Large intestine (tissue), 3 donors: ENCODE results near the gene RFC2. TPM values are rescaled to one million over a fixed set of nuclear protein-coding genes. Genes with fewer than 3 reads are reported as not detected.

Experiments
- DNase-seq, 2 donors: peaks; one replicate each; pipeline versions ENCODE4 v3.0.0 to v3.0.0-alpha.2; 2013
- H3K27ac ChIP-seq: one replicate; pipeline ENCODE4 v1.5.1; 2013; ENCODE audit warnings: low read length
- H3K27me3 ChIP-seq: 2 replicates; pipeline ENCODE4 v1.6.1; 2013; ENCODE audit warnings: low read length; ENCODE audit not compliant: control insufficient read depth, insufficient read depth
- H3K36me3 ChIP-seq: 2 replicates; pipeline ENCODE4 v1.6.1; 2013; ENCODE audit warnings: low read length; ENCODE audit not compliant: control insufficient read depth, insufficient read depth
- H3K4me1 ChIP-seq: one replicate; pipeline ENCODE4 v1.6.1; 2013; ENCODE audit warnings: low read length; ENCODE audit not compliant: control insufficient read depth, insufficient read depth
- H3K4me3 ChIP-seq: one replicate; pipeline ENCODE4 v1.5.1; 2013; ENCODE audit warnings: low read length
- H3K9me3 ChIP-seq: one replicate; pipeline ENCODE4 v1.6.1; 2013; ENCODE audit warnings: mild to moderate bottlenecking, low read depth, low read length, moderate library complexity; ENCODE audit not compliant: control insufficient read depth
- WGBS: methylation state at CpG from one replicate; pipeline ENCODE4 v1.1.5; 2013; ENCODE audit warnings: low lambda C conversion rate; ENCODE audit not compliant: insufficient coverage; 5-methylcytosine and 5-hydroxymethylcytosine counted together
- polyA plus RNA-seq: library from polyadenylated mRNA; unstranded; fragments of 120-200 nt; gene quantifications from one replicate; pipeline ENCODE4 v1.2.1, GENCODE V29; 2013

The RFC2 gene
- polyA plus RNA-seq, 1 donor: 19.5 TPM

DNA sequence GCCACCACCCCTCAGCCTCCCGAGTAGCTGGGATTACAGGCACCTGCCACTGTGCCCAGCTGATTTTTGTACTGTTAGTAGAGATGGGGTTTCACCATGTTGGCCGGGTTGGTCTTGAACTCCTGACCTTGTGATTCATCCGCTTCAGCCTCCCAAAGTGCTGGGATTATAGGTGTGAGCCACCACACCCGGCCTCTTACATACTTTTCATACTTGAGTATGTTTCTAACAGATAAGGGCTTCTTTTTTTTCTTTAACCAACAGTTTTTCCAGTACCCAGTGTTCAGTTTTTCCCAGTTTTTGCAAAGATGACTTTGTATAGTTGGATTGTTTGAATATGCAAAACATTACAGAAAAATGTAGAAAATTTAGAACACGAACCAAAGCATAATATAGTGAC lies 72.4 kb downstream of the RFC2 start:
- Histone ChIP-seq H3K9me3 (no peaks in the 10 kb centered on the region), H3K27me3 (no peaks in the 10 kb centered on the region), H3K4me1 (no peaks in the 10 kb centered on the region), H3K36me3 (peaks cover 23% of the 10 kb centered on the region), H3K27ac (no peak overlapping the region), H3K4me3 (no peak overlapping the region)
- WGBS: no CpG with 5 or more reads among the region's 5 CpGs
- DNase-seq: no peak

Other genes starting within 250 kb of the RFC2 start
- gene ELN, start 226.2 kb downstream of the RFC2 start, polyA plus RNA-seq: 54.4 TPM
- 10.2 TPM for gene LIMK1, start 170.6 kb downstream of the RFC2 start, polyA plus RNA-seq
- gene EIF4H, start 80.0 kb downstream of the RFC2 start, polyA plus RNA-seq: 208 TPM
- gene LAT2, start 44.4 kb downstream of the RFC2 start, polyA plus RNA-seq: 4.0 TPM
- gene CLIP2, start 35.0 kb upstream of the RFC2 start, polyA plus RNA-seq: 13.6 TPM
- gene GTF2IRD1, start 199.5 kb upstream of the RFC2 start, polyA plus RNA-seq: 51.2 TPM